ENCODE results near the gene TAPBP.

The TAPBP gene

DNA sequence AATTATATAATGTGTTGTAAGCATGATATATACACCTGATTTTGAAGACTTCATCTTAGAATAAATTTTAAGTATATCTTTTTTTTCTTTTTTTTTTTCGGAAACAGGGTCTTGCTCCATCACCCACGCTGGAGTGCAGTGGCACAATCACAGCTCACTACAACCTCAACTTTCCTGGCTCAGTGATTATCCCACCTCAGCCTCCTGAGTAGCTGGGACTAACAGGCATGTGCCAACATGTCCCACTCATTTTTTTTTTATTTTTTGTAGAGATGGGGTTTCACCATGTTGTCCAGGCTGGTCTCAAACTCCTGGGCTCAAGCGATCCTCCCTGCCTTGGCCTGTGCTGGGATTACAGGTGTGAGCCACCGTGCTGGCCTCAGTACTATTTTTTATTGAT lies 59.3 kb downstream of the TAPBP start:
- TF ChIP-seq, protein P1, sequence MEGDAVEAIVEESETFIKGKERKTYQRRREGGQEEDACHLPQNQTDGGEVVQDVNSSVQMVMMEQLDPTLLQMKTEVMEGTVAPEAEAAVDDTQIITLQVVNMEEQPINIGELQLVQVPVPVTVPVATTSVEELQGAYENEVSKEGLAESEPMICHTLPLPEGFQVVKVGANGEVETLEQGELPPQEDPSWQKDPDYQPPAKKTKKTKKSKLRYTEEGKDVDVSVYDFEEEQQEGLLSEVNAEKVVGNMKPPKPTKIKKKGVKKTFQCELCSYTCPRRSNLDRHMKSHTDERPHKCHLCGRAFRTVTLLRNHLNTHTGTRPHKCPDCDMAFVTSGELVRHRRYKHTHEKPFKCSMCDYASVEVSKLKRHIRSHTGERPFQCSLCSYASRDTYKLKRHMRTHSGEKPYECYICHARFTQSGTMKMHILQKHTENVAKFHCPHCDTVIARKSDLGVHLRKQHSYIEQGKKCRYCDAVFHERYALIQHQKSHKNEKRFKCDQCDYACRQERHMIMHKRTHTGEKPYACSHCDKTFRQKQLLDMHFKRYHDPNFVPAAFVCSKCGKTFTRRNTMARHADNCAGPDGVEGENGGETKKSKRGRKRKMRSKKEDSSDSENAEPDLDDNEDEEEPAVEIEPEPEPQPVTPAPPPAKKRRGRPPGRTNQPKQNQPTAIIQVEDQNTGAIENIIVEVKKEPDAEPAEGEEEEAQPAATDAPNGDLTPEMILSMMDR (conservative IDR thresholded peaks at IDR 0.05; ENCODE audit: low read length) = no peak
- DNase-seq (ENCODE audit: low read depth) = no peak

DNA sequence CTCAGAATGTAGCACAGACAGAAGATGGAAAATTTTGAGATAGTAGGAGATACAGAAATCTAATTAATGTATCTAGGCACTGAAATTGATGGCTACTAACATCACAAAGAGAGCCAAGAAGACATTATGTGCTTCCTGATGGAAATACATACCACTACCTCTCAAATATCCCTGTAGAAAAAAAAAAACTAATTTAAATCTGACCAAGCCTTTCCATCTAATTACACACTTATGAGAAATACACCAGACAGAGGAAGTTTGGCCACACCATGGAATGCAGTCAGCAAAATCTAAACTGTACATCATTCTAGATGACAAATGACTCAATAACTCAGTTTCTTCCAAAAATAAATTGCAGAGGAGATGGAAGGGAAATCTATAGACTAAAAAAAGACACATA lies 61.1 kb downstream of the TAPBP start:
- no peak overlapping the region for H3K4me3 ChIP-seq (ENCODE audit: low read length)
- TF ChIP-seq, protein P1 (conservative IDR thresholded peaks at IDR 0.05; ENCODE audit: low read length) = no peak
- peak; percentile 53 for DNase-seq (ENCODE audit: low read depth)

More for the DNA sequence above, 59.3 kb downstream of the TAPBP start:
- H3K4me3 ChIP-seq (ENCODE audit: low read length) = no peak overlapping the region

DNA sequence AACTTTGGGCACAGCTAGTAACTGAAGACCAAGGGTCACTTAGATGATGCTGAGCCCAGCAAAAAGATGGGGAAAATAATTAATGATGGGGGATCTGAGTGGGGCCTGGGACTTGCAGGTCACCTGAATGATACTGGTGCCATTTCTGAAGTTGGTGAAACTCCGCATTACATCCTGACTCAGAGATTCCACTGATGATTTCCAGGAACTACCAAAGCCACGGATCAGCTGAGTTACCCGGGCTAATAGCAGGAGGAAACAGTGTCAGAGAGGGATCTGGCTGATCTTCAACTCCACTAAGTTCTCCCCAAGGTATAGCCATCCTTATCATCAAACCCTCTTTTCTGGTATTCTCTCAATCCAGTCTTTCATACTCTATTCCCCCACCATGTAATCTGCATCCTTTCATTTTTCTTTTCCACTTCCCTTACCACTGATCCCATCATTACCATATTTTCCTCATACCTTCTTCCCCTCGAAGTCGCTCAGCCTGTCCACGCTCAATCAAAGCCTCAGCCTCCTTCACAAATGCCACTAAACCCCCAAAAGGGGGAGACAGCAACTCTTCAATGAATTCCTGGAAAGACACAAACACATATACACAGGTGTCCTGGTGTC lies 62.4 kb downstream of the TAPBP start:
- DNase-seq (ENCODE audit: low read depth) = peak; percentile 12
- TF ChIP-seq, protein P1 (conservative IDR thresholded peaks at IDR 0.05; ENCODE audit: low read length) = no peak
- H3K4me3 ChIP-seq (ENCODE audit: low read length) = no peak overlapping the region

DNA sequence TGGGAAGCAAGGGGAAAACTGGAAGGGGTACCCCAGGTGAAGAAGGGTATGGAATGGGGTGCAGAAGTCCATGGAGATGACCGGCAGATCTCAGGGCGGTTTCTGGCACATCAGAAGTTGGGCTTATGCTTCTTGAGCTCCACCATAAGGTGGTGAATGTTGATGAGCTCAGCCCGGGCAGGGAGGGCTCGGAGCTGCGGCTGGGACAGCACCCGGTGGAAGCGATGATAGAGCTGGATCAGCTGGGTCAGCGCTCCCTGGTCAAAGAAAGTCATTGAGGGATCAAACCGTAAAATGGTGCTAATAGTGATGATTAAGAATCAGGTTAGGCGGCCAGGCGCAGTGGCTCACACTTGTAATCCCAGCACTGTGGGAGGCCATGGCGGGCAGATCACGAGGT lies 63.1 kb downstream of the TAPBP start:
- H3K4me3 ChIP-seq (ENCODE audit: low read length) = peak overlapping the region; percentile 22
- DNase-seq (ENCODE audit: low read depth) = no peak
- TF ChIP-seq, protein P1 (conservative IDR thresholded peaks at IDR 0.05; ENCODE audit: low read length) = no peak

DNA sequence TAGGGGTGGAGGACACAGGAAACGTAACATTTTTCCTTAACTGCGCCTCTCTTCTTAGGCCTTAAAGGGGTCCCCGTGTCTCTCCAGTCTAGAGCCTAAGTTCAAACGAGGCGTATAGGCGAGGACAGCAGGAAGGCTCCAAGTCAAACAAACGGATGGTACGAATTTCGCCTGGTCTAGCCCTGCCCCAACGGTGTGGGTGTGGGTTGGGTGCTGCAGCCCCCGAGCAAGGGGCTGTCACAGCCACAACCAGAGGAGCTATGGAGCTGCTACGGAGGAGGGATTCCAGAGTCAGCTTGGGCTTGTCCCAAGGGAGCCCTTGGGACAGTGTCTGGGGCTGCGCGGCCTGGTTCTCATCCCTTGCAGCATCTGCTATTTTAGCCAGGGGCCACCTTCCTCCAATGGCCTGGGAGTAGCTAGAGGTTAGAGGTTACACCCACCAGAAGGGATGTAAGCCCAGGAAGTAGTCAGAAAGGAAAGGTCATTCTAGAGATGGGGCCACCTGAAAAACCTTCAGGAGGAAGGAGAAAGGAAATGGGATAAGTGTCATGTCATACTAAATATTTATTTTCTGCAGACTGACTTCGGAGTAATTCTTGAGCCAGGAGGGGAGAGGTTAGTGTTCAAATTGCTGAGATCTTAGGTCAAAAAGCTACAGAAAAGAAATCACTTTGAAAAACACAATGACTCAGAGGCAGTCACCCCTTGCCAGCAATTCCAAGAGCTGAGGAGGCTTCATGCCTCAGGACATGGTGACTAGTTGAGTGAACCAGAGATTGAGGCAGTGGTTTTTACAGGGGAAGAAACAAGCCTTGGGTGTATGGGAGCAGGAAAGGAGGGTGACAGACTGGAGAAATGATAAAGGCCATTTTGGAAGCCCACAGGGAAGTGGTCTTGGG lies 63.9 kb downstream of the TAPBP start:
- peak; percentile 79 for DNase-seq (ENCODE audit: low read depth)
- TF ChIP-seq, protein P1 (conservative IDR thresholded peaks at IDR 0.05; ENCODE audit: low read length) = no peak
- peak overlapping the region; percentile 93 for H3K4me3 ChIP-seq (ENCODE audit: low read length)
